ENCODE data around the gene CTDSPL.
A peak's percentile ranks its signal among the peaks of the same experiment; 100 is the strongest.

CTDSPL gene

DNA sequence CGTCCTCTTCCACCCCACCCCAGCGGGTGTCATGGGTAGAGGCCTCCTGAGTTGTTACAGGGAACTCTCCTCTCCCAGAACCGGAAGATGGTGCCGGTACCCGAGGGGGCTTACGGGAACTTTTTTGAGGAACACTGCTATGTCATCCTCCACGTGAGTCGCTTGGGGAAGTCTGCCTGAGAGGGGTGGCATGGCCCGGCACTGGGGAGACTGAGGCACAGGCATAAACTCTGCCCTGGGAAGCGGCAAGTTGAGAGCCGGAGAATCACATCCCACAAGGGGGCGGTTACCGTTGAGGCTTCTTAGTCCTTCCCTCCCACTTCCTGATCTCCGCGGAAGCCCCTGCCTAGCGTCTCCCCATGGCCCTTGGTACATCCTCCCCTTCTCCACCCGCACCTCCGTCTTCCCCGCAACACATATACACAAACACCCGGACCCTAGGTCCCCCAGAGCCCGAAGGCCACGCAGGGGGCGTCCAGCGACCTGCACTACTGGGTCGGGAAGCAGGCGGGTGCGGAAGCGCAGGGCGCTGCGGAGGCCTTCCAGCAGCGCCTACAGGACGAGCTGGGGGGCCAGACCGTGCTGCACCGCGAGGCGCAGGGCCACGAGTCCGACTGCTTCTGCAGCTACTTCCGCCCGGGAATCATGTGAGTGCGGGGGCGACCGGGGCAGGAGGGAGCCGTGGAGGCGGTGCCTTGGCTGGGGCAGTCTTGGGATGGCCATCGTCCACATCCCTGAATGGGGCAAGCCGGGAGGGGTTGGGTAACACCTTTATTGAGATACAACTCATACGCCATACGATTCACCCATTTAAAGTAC, 132.3 kb downstream of the CTDSPL start:
- ATAC-seq, result peak; percentile 77
- TF ChIP-seq OSR1 (CRISPR knock-in tag; IDR thresholded peaks at IDR 0.05) (no peak), PPARA (CRISPR knock-in tag; IDR thresholded peaks at IDR 0.05; ENCODE audit: borderline replicate concordance) (no peak), RARB (CRISPR knock-in tag; IDR thresholded peaks at IDR 0.05) (no peak), BACH2 (CRISPR knock-in tag; IDR thresholded peaks at IDR 0.05; ENCODE audit: borderline replicate concordance) (no peak), ARNTL (CRISPR knock-in tag; IDR thresholded peaks at IDR 0.05; ENCODE audit: borderline replicate concordance, low read depth) (no peak), ZNF8 (CRISPR knock-in tag; IDR thresholded peaks at IDR 0.05) (no peak), ZFP30 (CRISPR knock-in tag; IDR thresholded peaks at IDR 0.05) (no peak), TCF4 (CRISPR knock-in tag; IDR thresholded peaks at IDR 0.05; ENCODE audit: borderline replicate concordance) (no peak), GLIS3 (CRISPR knock-in tag; IDR thresholded peaks at IDR 0.05) (no peak), ZNF70 (CRISPR knock-in tag; IDR thresholded peaks at IDR 0.05) (no peak)
- TF ChIP-seq, protein P1, sequence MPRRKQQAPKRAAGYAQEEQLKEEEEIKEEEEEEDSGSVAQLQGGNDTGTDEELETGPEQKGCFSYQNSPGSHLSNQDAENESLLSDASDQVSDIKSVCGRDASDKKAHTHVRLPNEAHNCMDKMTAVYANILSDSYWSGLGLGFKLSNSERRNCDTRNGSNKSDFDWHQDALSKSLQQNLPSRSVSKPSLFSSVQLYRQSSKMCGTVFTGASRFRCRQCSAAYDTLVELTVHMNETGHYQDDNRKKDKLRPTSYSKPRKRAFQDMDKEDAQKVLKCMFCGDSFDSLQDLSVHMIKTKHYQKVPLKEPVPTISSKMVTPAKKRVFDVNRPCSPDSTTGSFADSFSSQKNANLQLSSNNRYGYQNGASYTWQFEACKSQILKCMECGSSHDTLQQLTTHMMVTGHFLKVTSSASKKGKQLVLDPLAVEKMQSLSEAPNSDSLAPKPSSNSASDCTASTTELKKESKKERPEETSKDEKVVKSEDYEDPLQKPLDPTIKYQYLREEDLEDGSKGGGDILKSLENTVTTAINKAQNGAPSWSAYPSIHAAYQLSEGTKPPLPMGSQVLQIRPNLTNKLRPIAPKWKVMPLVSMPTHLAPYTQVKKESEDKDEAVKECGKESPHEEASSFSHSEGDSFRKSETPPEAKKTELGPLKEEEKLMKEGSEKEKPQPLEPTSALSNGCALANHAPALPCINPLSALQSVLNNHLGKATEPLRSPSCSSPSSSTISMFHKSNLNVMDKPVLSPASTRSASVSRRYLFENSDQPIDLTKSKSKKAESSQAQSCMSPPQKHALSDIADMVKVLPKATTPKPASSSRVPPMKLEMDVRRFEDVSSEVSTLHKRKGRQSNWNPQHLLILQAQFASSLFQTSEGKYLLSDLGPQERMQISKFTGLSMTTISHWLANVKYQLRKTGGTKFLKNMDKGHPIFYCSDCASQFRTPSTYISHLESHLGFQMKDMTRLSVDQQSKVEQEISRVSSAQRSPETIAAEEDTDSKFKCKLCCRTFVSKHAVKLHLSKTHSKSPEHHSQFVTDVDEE (CRISPR knock-in tag; IDR thresholded peaks at IDR 0.05), result no peak

DNA sequence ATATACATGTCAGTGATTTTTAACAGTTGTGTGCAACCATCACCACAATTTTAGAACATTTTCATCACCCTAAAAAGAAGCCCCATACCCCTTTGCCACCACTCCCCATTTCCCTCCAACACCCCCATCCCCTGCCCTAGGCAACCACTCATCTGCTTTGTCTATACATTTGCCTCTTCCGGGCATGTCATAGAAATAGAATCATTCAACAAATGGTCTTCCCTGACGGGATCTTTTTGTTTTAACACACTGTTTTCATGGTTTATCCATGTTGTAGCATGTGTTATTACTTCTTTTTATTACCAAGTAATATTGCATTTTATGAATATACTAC, 132.9 kb downstream of the CTDSPL start:
- TF ChIP-seq, protein P2, sequence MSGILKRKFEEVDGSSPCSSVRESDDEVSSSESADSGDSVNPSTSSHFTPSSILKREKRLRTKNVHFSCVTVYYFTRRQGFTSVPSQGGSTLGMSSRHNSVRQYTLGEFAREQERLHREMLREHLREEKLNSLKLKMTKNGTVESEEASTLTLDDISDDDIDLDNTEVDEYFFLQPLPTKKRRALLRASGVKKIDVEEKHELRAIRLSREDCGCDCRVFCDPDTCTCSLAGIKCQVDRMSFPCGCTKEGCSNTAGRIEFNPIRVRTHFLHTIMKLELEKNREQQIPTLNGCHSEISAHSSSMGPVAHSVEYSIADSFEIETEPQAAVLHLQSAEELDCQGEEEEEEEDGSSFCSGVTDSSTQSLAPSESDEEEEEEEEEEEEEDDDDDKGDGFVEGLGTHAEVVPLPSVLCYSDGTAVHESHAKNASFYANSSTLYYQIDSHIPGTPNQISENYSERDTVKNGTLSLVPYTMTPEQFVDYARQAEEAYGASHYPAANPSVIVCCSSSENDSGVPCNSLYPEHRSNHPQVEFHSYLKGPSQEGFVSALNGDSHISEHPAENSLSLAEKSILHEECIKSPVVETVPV (CRISPR knock-in tag; IDR thresholded peaks at IDR 0.05), result no peak
- no peak for ATAC-seq

DNA sequence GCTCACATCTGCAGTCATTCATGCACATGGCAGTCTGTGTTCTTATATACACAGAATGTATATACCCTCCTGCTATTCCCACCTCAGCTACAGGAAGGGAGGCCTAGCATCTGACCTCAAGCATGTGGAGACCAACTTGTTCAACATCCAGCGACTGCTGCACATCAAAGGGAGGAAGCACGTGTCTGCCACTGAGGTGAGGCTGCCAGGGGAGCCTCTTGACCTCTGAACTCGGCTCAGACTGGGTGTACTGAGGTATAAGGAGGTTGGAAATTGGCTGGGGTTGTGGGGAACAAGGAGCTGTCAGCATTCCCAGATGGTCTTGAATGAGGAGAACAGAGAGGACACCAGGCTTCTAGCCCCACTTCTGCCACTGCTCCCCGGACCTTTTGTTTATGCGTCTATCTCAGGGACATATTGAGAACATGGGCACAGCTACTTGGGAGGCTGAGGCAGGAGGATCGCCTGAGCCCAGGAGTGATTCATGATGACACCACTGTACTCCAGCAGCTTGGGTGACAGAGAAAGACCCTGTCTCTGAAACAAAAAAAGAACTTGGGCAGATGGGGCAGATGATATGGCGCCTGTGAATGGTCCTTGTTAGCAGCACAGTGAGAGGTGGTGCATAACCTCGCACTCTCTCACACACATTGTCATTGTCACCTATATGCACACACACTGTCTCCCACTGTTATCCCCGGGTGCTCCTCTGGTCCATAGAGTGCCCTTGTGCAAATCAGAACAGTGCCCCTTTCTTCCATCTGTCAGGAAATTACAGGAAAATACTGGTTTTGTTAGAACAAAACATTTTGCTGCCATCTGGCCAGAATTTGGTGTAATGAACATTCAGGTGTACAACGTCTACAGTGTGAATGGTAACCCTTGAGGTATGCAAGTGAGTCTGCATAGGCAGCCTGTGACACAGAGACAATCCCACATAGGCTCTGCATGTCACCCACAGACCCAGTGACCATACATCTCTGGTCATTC, 134.3 kb downstream of the CTDSPL start:
- ATAC-seq, result no peak
- TF ChIP-seq CSDC2 (CRISPR knock-in tag; IDR thresholded peaks at IDR 0.05), result no peak
- TF ChIP-seq, protein P3, sequence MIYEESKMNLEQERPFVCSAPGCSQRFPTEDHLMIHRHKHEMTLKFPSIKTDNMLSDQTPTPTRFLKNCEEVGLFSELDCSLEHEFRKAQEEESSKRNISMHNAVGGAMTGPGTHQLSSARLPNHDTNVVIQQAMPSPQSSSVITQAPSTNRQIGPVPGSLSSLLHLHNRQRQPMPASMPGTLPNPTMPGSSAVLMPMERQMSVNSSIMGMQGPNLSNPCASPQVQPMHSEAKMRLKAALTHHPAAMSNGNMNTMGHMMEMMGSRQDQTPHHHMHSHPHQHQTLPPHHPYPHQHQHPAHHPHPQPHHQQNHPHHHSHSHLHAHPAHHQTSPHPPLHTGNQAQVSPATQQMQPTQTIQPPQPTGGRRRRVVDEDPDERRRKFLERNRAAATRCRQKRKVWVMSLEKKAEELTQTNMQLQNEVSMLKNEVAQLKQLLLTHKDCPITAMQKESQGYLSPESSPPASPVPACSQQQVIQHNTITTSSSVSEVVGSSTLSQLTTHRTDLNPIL (CRISPR knock-in tag; IDR thresholded peaks at IDR 0.05; ENCODE audit: low read depth), result no peak
- TF ChIP-seq TCF4 (CRISPR knock-in tag; IDR thresholded peaks at IDR 0.05; ENCODE audit: borderline replicate concordance), result no peak
- no peak for TF ChIP-seq ZNF8 (CRISPR knock-in tag; IDR thresholded peaks at IDR 0.05)
- no peak for TF ChIP-seq SNAI2 (CRISPR knock-in tag; IDR thresholded peaks at IDR 0.05)
- TF ChIP-seq RARB (CRISPR knock-in tag; IDR thresholded peaks at IDR 0.05), result no peak
- TF ChIP-seq, protein P4, sequence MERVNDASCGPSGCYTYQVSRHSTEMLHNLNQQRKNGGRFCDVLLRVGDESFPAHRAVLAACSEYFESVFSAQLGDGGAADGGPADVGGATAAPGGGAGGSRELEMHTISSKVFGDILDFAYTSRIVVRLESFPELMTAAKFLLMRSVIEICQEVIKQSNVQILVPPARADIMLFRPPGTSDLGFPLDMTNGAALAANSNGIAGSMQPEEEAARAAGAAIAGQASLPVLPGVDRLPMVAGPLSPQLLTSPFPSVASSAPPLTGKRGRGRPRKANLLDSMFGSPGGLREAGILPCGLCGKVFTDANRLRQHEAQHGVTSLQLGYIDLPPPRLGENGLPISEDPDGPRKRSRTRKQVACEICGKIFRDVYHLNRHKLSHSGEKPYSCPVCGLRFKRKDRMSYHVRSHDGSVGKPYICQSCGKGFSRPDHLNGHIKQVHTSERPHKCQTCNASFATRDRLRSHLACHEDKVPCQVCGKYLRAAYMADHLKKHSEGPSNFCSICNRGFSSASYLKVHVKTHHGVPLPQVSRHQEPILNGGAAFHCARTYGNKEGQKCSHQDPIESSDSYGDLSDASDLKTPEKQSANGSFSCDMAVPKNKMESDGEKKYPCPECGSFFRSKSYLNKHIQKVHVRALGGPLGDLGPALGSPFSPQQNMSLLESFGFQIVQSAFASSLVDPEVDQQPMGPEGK (CRISPR knock-in tag; IDR thresholded peaks at IDR 0.05; ENCODE audit: borderline replicate concordance), result no peak
- TF ChIP-seq OSR1 (CRISPR knock-in tag; IDR thresholded peaks at IDR 0.05), result no peak
- no peak for TF ChIP-seq ZNF565 (CRISPR knock-in tag; conservative IDR thresholded peaks at IDR 0.05; ENCODE audit: low read depth)
- no peak for TF ChIP-seq GLIS3 (CRISPR knock-in tag; IDR thresholded peaks at IDR 0.05)
- TF ChIP-seq ARNTL (CRISPR knock-in tag; IDR thresholded peaks at IDR 0.05; ENCODE audit: borderline replicate concordance, low read depth), result no peak
- TF ChIP-seq ESRRG (CRISPR knock-in tag; IDR thresholded peaks at IDR 0.05), result no peak

Data from SK-N-SH treated with all-trans-retinoic acid at 6 μM for 48 hours (cell line).